Prostate gland (tissue), 2 donors: ENCODE data around the gene LOX.

ENCODE experiments used
- CTCF ChIP-seq, 4 experiments: fragments of 200-600 bp in 2 of 4; fragments of 450-650 bp in 2 of 4; sonication (generic) in 2 of 4; IDR thresholded peaks; 1 replicate in 3 of 4; 2 replicates in 1 of 4; pipeline ENCODE4 v1.5.1; 2016 to 2019; ENCODE audit warnings: antibody characterized with exemption in 4 of 4, mild to moderate bottlenecking in 2 of 4, moderate library complexity in 2 of 4
- POLR2A ChIP-seq: fragments of 450-650 bp; IDR thresholded peaks from one replicate; pipeline ENCODE4 v1.6.1; 2016; ENCODE audit warnings: antibody characterized with exemption, mild to moderate bottlenecking
- POLR2AphosphoS5 ChIP-seq: sonication (generic); formaldehyde crosslinking; IDR thresholded peaks from one replicate; pipeline ENCODE4 v1.6.1; 2017; ENCODE audit warnings: antibody characterized with exemption

- no peak for TF ChIP-seq CTCF (IDR thresholded peaks at IDR 0.05)
- no peak for TF ChIP-seq POLR2AphosphoS5
- no peak for TF ChIP-seq POLR2A
Observed at GRCh38 chr5:122089096-122090013, 11.3 kb upstream of the LOX start.
